Activated naive CD8-positive, alpha-beta T cell treated with anti-CD3 and anti-CD28 coated beads, Interleukin-2, amount 50 U/mL, for 24 hours (primary cell): ENCODE measurements around the gene DNM2.

Source experiments
- ATAC-seq: fragments of 150-1000 bp; cut with Tn5 transposase; one replicate; pipeline ENCODE4 v1.10.0; 2021
- DNase-seq: peaks from one replicate; pipeline ENCODE4 v3.0.0; 2021
- H3K27ac Mint-ChIP-seq: one replicate; pipeline ENCODE4 v1.8.0; 2021; ENCODE audit warnings: mild to moderate bottlenecking, mixed read lengths
- H3K27me3 Mint-ChIP-seq: one replicate; pipeline ENCODE4 v1.8.0; 2021; ENCODE audit warnings: mixed read lengths
- H3K36me3 Mint-ChIP-seq: one replicate; pipeline ENCODE4 v1.8.0; 2021; ENCODE audit warnings: low read depth, mixed read lengths
- H3K4me1 Mint-ChIP-seq: one replicate; pipeline ENCODE4 v1.8.0; 2021; ENCODE audit warnings: mixed read lengths
- H3K4me3 Mint-ChIP-seq: one replicate; pipeline ENCODE4 v1.8.0; 2021; ENCODE audit warnings: mild to moderate bottlenecking, moderate library complexity, mixed read lengths
- H3K9me3 Mint-ChIP-seq: one replicate; pipeline ENCODE4 v1.8.0; 2021; ENCODE audit warnings: mixed read lengths

The DNM2 gene

GRCh38 chr19:10763411-10763810, 45.5 kb downstream of the DNM2 start:
- ATAC-seq (no peak), DNase-seq (no peak)
- Mint-ChIP-seq H3K27ac (peak overlapping the region; percentile 56), H3K4me1 (peaks cover 60% of the 10 kb centered on the region), H3K4me3 (no peak overlapping the region), H3K27me3 (no peaks in the 10 kb centered on the region), H3K36me3 (peaks cover 21% of the 10 kb centered on the region), H3K9me3 (no peaks in the 10 kb centered on the region)

GRCh38 chr19:10763828-10764339, 46.0 kb downstream of the DNM2 start:
- H3K4me1 Mint-ChIP-seq = peaks cover 57% of the 10 kb centered on the region
- no peak for ATAC-seq
- H3K36me3 Mint-ChIP-seq = peaks cover 19% of the 10 kb centered on the region
- no peak for DNase-seq
- H3K27ac Mint-ChIP-seq = peak overlapping the region; percentile 56
- H3K27me3 Mint-ChIP-seq = no peaks in the 10 kb centered on the region
- H3K9me3 Mint-ChIP-seq = no peaks in the 10 kb centered on the region
- no peak overlapping the region for H3K4me3 Mint-ChIP-seq

- Mint-ChIP-seq H3K27me3 (no peaks in the 10 kb centered on the region), H3K27ac (no peak overlapping the region), H3K9me3 (no peaks in the 10 kb centered on the region), H3K4me1 (peaks cover 52% of the 10 kb centered on the region), H3K4me3 (no peak overlapping the region), H3K36me3 (peaks cover 19% of the 10 kb centered on the region)
- DNase-seq (no peak), ATAC-seq (no peak)
Observed at GRCh38 chr19:10764340-10764894, 46.5 kb downstream of the DNM2 start.

GRCh38 chr19:10766049-10766623, 48.3 kb downstream of the DNM2 start:
- Mint-ChIP-seq H3K4me3 (no peak overlapping the region), H3K4me1 (peaks cover 40% of the 10 kb centered on the region), H3K27ac (no peak overlapping the region), H3K36me3 (peaks cover 15% of the 10 kb centered on the region), H3K9me3 (no peaks in the 10 kb centered on the region), H3K27me3 (no peaks in the 10 kb centered on the region)
- DNase-seq = no peak
- ATAC-seq = no peak

GRCh38 chr19:10766671-10767201, 48.9 kb downstream of the DNM2 start:
- no peaks in the 10 kb centered on the region for H3K27me3 Mint-ChIP-seq
- DNase-seq (no peak), ATAC-seq (no peak)
- peaks cover 9% of the 10 kb centered on the region for H3K36me3 Mint-ChIP-seq
- H3K4me1 Mint-ChIP-seq = peaks cover 34% of the 10 kb centered on the region
- no peak overlapping the region for H3K27ac Mint-ChIP-seq
- H3K9me3 Mint-ChIP-seq = no peaks in the 10 kb centered on the region
- no peak overlapping the region for H3K4me3 Mint-ChIP-seq

GRCh38 chr19:10767726-10768125, 49.8 kb downstream of the DNM2 start:
- Mint-ChIP-seq H3K27me3 (no peaks in the 10 kb centered on the region), H3K4me3 (no peak overlapping the region), H3K9me3 (no peaks in the 10 kb centered on the region), H3K27ac (no peak overlapping the region), H3K36me3 (peaks cover 14% of the 10 kb centered on the region), H3K4me1 (peaks cover 25% of the 10 kb centered on the region)
- DNase-seq = no peak
- no peak for ATAC-seq

- DNase-seq = no peak
- no peaks in the 10 kb centered on the region for H3K9me3 Mint-ChIP-seq
- no peak overlapping the region for H3K4me3 Mint-ChIP-seq
- no peak for ATAC-seq
- peaks cover 13% of the 10 kb centered on the region for H3K36me3 Mint-ChIP-seq
- H3K27me3 Mint-ChIP-seq = no peaks in the 10 kb centered on the region
- no peak overlapping the region for H3K27ac Mint-ChIP-seq
- H3K4me1 Mint-ChIP-seq = peaks cover 18% of the 10 kb centered on the region
Observed at GRCh38 chr19:10768369-10768768, 50.5 kb downstream of the DNM2 start.

GRCh38 chr19:10768936-10769335, 51.1 kb downstream of the DNM2 start:
- Mint-ChIP-seq H3K4me3 (no peak overlapping the region), H3K4me1 (peaks cover 14% of the 10 kb centered on the region), H3K9me3 (no peaks in the 10 kb centered on the region), H3K27me3 (no peaks in the 10 kb centered on the region), H3K36me3 (peaks cover 16% of the 10 kb centered on the region), H3K27ac (no peak overlapping the region)
- ATAC-seq (no peak), DNase-seq (no peak)

- DNase-seq (no peak), ATAC-seq (no peak)
- H3K9me3 Mint-ChIP-seq = no peaks in the 10 kb centered on the region
- peaks cover 9% of the 10 kb centered on the region for H3K4me1 Mint-ChIP-seq
- H3K27ac Mint-ChIP-seq = no peak overlapping the region
- no peak overlapping the region for H3K4me3 Mint-ChIP-seq
- no peaks in the 10 kb centered on the region for H3K27me3 Mint-ChIP-seq
- peaks cover 18% of the 10 kb centered on the region for H3K36me3 Mint-ChIP-seq
Observed at GRCh38 chr19:10769533-10770491, 51.9 kb downstream of the DNM2 start.

GRCh38 chr19:10773969-10774368, 56.1 kb downstream of the DNM2 start:
- DNase-seq (no peak), ATAC-seq (no peak)
- H3K4me1 Mint-ChIP-seq = peaks cover 8% of the 10 kb centered on the region
- H3K9me3 Mint-ChIP-seq = no peaks in the 10 kb centered on the region
- H3K36me3 Mint-ChIP-seq = peaks cover 26% of the 10 kb centered on the region
- H3K4me3 Mint-ChIP-seq = no peak overlapping the region
- H3K27ac Mint-ChIP-seq = no peak overlapping the region
- H3K27me3 Mint-ChIP-seq = no peaks in the 10 kb centered on the region

GRCh38 chr19:10774893-10775292, 57.0 kb downstream of the DNM2 start:
- Mint-ChIP-seq H3K36me3 (peaks cover 30% of the 10 kb centered on the region), H3K27ac (no peak overlapping the region), H3K9me3 (no peaks in the 10 kb centered on the region), H3K4me1 (peaks cover 8% of the 10 kb centered on the region), H3K27me3 (no peaks in the 10 kb centered on the region), H3K4me3 (no peak overlapping the region)
- ATAC-seq = no peak
- no peak for DNase-seq

GRCh38 chr19:10776900-10777650, 59.2 kb downstream of the DNM2 start:
- Mint-ChIP-seq H3K9me3 (no peaks in the 10 kb centered on the region), H3K36me3 (peaks cover 28% of the 10 kb centered on the region), H3K4me3 (no peak overlapping the region), H3K27me3 (no peaks in the 10 kb centered on the region), H3K4me1 (peaks cover 3% of the 10 kb centered on the region), H3K27ac (no peak overlapping the region)
- DNase-seq (no peak), ATAC-seq (no peak)

- Mint-ChIP-seq H3K9me3 (no peaks in the 10 kb centered on the region), H3K4me1 (peaks cover 6% of the 10 kb centered on the region), H3K36me3 (peaks cover 21% of the 10 kb centered on the region), H3K4me3 (no peak overlapping the region), H3K27me3 (no peaks in the 10 kb centered on the region), H3K27ac (no peak overlapping the region)
- no peak for ATAC-seq
- DNase-seq = no peak
Observed at GRCh38 chr19:10780368-10780767, 62.5 kb downstream of the DNM2 start.

GRCh38 chr19:10782795-10783194, 64.9 kb downstream of the DNM2 start:
- H3K27me3 Mint-ChIP-seq = no peaks in the 10 kb centered on the region
- H3K36me3 Mint-ChIP-seq = peaks cover 35% of the 10 kb centered on the region
- DNase-seq = no peak
- no peak overlapping the region for H3K27ac Mint-ChIP-seq
- no peak overlapping the region for H3K4me3 Mint-ChIP-seq
- peaks cover 3% of the 10 kb centered on the region for H3K4me1 Mint-ChIP-seq
- no peak for ATAC-seq
- H3K9me3 Mint-ChIP-seq = no peaks in the 10 kb centered on the region
